ENCODE results near the gene IDH1. TPM values are rescaled to one million over a fixed set of nuclear protein-coding genes. Genes with fewer than 3 reads are reported as not detected.

The IDH1 gene
- total and polyA plus RNA-seq, 2 of the 4 experiments (the other 2 are of a cell fraction) = 53.5 to 77.1 TPM

DNA sequence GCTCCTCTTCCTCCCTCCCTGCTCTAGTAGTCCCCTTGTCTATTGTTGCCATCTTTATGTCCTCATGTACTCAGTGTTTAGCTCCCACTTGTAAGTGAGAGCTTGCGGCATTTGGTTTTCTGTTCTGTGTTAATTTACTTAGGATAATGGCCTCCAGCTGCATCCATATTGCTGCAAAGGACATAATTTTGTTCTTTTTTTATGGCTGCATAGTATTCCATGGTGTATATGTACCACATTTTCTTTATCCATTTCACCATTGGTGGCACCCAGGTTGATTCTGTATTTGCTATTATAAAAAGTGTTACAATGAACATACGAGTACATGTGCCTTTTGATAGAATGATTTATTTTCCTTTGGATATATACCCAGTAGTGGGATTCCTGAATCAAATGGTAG is 23.7 kb upstream of the IDH1 start:
- no peak for TF ChIP-seq MAFK (IDR thresholded peaks at IDR 0.05; ENCODE audit: low read depth, low read length)
- TF ChIP-seq SMC3 (IDR thresholded peaks at IDR 0.05; ENCODE audit: low read depth, low read length) = no peak
- TF ChIP-seq, protein P1, sequence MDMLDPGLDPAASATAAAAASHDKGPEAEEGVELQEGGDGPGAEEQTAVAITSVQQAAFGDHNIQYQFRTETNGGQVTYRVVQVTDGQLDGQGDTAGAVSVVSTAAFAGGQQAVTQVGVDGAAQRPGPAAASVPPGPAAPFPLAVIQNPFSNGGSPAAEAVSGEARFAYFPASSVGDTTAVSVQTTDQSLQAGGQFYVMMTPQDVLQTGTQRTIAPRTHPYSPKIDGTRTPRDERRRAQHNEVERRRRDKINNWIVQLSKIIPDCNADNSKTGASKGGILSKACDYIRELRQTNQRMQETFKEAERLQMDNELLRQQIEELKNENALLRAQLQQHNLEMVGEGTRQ (IDR thresholded peaks at IDR 0.05; ENCODE audit: low read depth, low read length) = no peak
- no peak for TF ChIP-seq MAZ (IDR thresholded peaks at IDR 0.05; ENCODE audit: borderline replicate concordance, low read depth, low read length)
- TF ChIP-seq, protein P2, sequence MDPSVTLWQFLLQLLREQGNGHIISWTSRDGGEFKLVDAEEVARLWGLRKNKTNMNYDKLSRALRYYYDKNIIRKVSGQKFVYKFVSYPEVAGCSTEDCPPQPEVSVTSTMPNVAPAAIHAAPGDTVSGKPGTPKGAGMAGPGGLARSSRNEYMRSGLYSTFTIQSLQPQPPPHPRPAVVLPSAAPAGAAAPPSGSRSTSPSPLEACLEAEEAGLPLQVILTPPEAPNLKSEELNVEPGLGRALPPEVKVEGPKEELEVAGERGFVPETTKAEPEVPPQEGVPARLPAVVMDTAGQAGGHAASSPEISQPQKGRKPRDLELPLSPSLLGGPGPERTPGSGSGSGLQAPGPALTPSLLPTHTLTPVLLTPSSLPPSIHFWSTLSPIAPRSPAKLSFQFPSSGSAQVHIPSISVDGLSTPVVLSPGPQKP (IDR thresholded peaks at IDR 0.05; ENCODE audit: borderline replicate concordance, low read depth, low read length) = no peak
- TF ChIP-seq POLR2A (IDR thresholded peaks at IDR 0.05; ENCODE audit: low read depth, low read length) = no peak
- TF ChIP-seq, protein P3, sequence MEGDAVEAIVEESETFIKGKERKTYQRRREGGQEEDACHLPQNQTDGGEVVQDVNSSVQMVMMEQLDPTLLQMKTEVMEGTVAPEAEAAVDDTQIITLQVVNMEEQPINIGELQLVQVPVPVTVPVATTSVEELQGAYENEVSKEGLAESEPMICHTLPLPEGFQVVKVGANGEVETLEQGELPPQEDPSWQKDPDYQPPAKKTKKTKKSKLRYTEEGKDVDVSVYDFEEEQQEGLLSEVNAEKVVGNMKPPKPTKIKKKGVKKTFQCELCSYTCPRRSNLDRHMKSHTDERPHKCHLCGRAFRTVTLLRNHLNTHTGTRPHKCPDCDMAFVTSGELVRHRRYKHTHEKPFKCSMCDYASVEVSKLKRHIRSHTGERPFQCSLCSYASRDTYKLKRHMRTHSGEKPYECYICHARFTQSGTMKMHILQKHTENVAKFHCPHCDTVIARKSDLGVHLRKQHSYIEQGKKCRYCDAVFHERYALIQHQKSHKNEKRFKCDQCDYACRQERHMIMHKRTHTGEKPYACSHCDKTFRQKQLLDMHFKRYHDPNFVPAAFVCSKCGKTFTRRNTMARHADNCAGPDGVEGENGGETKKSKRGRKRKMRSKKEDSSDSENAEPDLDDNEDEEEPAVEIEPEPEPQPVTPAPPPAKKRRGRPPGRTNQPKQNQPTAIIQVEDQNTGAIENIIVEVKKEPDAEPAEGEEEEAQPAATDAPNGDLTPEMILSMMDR (conservative IDR thresholded peaks at IDR 0.05; ENCODE audit: low read depth, low read length) = no peak
- TF ChIP-seq FOS (IDR thresholded peaks at IDR 0.05; ENCODE audit: low read depth, low read length) = no peak
- no peak for TF ChIP-seq CHD1 (IDR thresholded peaks at IDR 0.05; ENCODE audit: low read depth, low read length)
- TF ChIP-seq NFE2L2 (IDR thresholded peaks at IDR 0.05; ENCODE audit: low read depth, low read length) = no peak
- H3K9me3 ChIP-seq (ENCODE audit: control insufficient read depth, insufficient read depth, low read length) = no peaks in the 10 kb centered on the region
- ATAC-seq (ENCODE audit: low read depth) (no peak), DNase-seq (no peak)
- peaks cover 31% of the 10 kb centered on the region for H3K36me3 ChIP-seq (ENCODE audit: control insufficient read depth, insufficient read depth, low read length)
- H3K4me2 ChIP-seq (ENCODE audit: low read depth, low read length) = no peak overlapping the region
- H3K4me1 ChIP-seq (ENCODE audit: control insufficient read depth, insufficient read depth, low read length) = 0 out of 2 replicates have a peak, but pooled peaks cover 2% of the 10 kb centered on the region
- H3K79me1 ChIP-seq (ENCODE audit: low read depth in 1 of 2, low read length in 2 of 2) = peaks cover 24 to 28% of the 10 kb centered on the region in 2 experiments
- H3K9me1 ChIP-seq (ENCODE audit: insufficient read depth, low read length) = no peaks in the 10 kb centered on the region; the same call in 1 of the 2 replicates
- H2BK5ac ChIP-seq (ENCODE audit: low read depth, low read length, poor library complexity, severe bottlenecking) = no peak overlapping the region
- ChIA-PET POLR2A (ENCODE audit: unreplicated experiment) (no interaction called here), CTCF (interaction anchor here (0.6 kb wide), 1 partner anchor 24 kb away, joined by 4 read pairs; no protein-coding TSS in a partner anchor)
- no peak overlapping the region for H4K8ac ChIP-seq (ENCODE audit: low read depth in 2 of 2, low read length in 2 of 2)
- H2BK20ac ChIP-seq (ENCODE audit: low read depth, low read length) = no peak overlapping the region
- no peak overlapping the region for H2BK15ac ChIP-seq (ENCODE audit: low read depth, low read length)
- H3K56ac ChIP-seq (ENCODE audit: extremely low read depth, insufficient read depth, low read length) = no peak overlapping the region
- intact Hi-C loops (cut with micrococcal nuclease) = loop anchor here (10.0 kb wide), 1 partner anchor 56 kb away; no protein-coding TSS in a partner anchor
- no peak overlapping the region for H4K5ac ChIP-seq (ENCODE audit: low read depth, low read length)
- no peak overlapping the region for H2AK5ac ChIP-seq (ENCODE audit: low read depth, low read length)
- H2AFZ ChIP-seq (replicated peaks; ENCODE audit: low read length, poor library complexity) = no peak overlapping the region
- no peak overlapping the region for H4K91ac ChIP-seq (ENCODE audit: insufficient read depth, low read depth, low read length)
- peaks cover 6% of the 10 kb centered on the region; the same call in 1 of the 2 replicates for H4K20me1 ChIP-seq (ENCODE audit: insufficient read depth, low read length)
- no peak overlapping the region for H3K14ac ChIP-seq (replicated peaks; ENCODE audit: low read depth, low read length)
- dilution Hi-C loops (cut with HindIII; ENCODE audit: low sequenced_read_pairs, unreplicated experiment) = no loop called here
- H2BK120ac ChIP-seq (ENCODE audit: low read depth, low read length) = no peak overlapping the region
- no peak overlapping the region for H3K23ac ChIP-seq (ENCODE audit: low read depth, low read length)
- H3K4ac ChIP-seq (ENCODE audit: low read depth, low read length) = no peak overlapping the region
- no peak overlapping the region for H3K4me3 ChIP-seq (ENCODE audit: insufficient read depth, low read depth, low read length)
- no peak overlapping the region for H3K9ac ChIP-seq (ENCODE audit: low read depth, low read length)
- H3K27me3 ChIP-seq (ENCODE audit: control insufficient read depth, insufficient read depth, low read length) = no peaks in the 10 kb centered on the region
- H2AK9ac ChIP-seq (replicated peaks; ENCODE audit: low read depth, low read length, poor library complexity) = no peak overlapping the region
- H3K27ac ChIP-seq (ENCODE audit: insufficient read depth, low read length) = no peak overlapping the region
- no CpG with 5 or more reads among the region's 2 CpGs for WGBS, 2 experiments (ENCODE audit: extremely low coverage in 2 of 2, insufficient read length in 1 of 2)
- BruUV-seq (replicated peaks) = no TSS peak
- H3K18ac ChIP-seq (ENCODE audit: low read depth, low read length) = no peak overlapping the region
- in situ Hi-C loops (cut with MboI; ENCODE audit: low sequenced_read_pairs) = no loop called here

Measured in IMR-90 (cell line).